ENCODE measurements around the gene PTPN9. TPM values are rescaled to one million over a fixed set of nuclear protein-coding genes. Genes with fewer than 3 reads are reported as not detected.
A peak's percentile ranks its signal among the peaks of the same experiment; 100 is the strongest.

PTPN9 gene
- total and polyA plus RNA-seq, 2 of the 13 experiments (the other 11 are each of a cell fraction or from before 2014, with no cell fraction given) = 16.6 to 19.9 TPM

GRCh38 chr15:75455424-75455981 lies 123.6 kb downstream of the PTPN9 start (continued):
- TF ChIP-seq BRF2 (CRISPR knock-in tag; IDR thresholded peaks at IDR 0.05) = no peak
- no peak for TF ChIP-seq GATA4 (IDR thresholded peaks at IDR 0.05; ENCODE audit: borderline replicate concordance, low read depth)
- no peak for TF ChIP-seq ZNF292 (CRISPR knock-in tag; IDR thresholded peaks at IDR 0.05; ENCODE audit: borderline replicate concordance, low read depth)
- peak; percentile 35; the same call in 1 of the 2 replicates for TF ChIP-seq ZFY (CRISPR knock-in tag; IDR thresholded peaks at IDR 0.05)
- peak; percentile 37; the same call in 1 of the 2 replicates for TF ChIP-seq SP2 (CRISPR knock-in tag; IDR thresholded peaks at IDR 0.05)
- no peak for TF ChIP-seq SYNCRIP (IDR thresholded peaks at IDR 0.05; ENCODE audit: insufficient read depth, low read depth, low read length)
- TF ChIP-seq, protein P1, sequence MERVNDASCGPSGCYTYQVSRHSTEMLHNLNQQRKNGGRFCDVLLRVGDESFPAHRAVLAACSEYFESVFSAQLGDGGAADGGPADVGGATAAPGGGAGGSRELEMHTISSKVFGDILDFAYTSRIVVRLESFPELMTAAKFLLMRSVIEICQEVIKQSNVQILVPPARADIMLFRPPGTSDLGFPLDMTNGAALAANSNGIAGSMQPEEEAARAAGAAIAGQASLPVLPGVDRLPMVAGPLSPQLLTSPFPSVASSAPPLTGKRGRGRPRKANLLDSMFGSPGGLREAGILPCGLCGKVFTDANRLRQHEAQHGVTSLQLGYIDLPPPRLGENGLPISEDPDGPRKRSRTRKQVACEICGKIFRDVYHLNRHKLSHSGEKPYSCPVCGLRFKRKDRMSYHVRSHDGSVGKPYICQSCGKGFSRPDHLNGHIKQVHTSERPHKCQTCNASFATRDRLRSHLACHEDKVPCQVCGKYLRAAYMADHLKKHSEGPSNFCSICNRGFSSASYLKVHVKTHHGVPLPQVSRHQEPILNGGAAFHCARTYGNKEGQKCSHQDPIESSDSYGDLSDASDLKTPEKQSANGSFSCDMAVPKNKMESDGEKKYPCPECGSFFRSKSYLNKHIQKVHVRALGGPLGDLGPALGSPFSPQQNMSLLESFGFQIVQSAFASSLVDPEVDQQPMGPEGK (CRISPR knock-in tag; IDR thresholded peaks at IDR 0.05) = 0 out of 2 replicates have a peak, but pooled peaks have one; percentile 49
- no peak for TF ChIP-seq DPF2 (CRISPR knock-in tag; IDR thresholded peaks at IDR 0.05; ENCODE audit: borderline replicate concordance, low read depth)
- TF ChIP-seq ZNF121 (CRISPR knock-in tag; IDR thresholded peaks at IDR 0.05) = no peak
- no peak for TF ChIP-seq ZNF720 (CRISPR knock-in tag; IDR thresholded peaks at IDR 0.05)
- no peak for TF ChIP-seq ZNF20 (CRISPR knock-in tag; IDR thresholded peaks at IDR 0.05)
- TF ChIP-seq SRSF1 (optimal IDR thresholded peaks at IDR 0.05; ENCODE audit: low read depth, low read length) = peak; percentile 49
- TF ChIP-seq, protein P2, sequence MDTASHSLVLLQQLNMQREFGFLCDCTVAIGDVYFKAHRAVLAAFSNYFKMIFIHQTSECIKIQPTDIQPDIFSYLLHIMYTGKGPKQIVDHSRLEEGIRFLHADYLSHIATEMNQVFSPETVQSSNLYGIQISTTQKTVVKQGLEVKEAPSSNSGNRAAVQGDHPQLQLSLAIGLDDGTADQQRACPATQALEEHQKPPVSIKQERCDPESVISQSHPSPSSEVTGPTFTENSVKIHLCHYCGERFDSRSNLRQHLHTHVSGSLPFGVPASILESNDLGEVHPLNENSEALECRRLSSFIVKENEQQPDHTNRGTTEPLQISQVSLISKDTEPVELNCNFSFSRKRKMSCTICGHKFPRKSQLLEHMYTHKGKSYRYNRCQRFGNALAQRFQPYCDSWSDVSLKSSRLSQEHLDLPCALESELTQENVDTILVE (CRISPR knock-in tag; IDR thresholded peaks at IDR 0.05) = no peak
- TF ChIP-seq ZNF484 (CRISPR knock-in tag; IDR thresholded peaks at IDR 0.05; ENCODE audit: borderline replicate concordance, low read depth) = no peak
- no peak for TF ChIP-seq ZNF317 (CRISPR knock-in tag; IDR thresholded peaks at IDR 0.05)
- 0 out of 2 replicates have a peak, but pooled peaks have one; percentile 7 for TF ChIP-seq ZNF512B (CRISPR knock-in tag; IDR thresholded peaks at IDR 0.05; ENCODE audit: borderline replicate concordance)
- no peak for TF ChIP-seq HOXA5 (CRISPR knock-in tag; IDR thresholded peaks at IDR 0.05)
- TF ChIP-seq ZNF543 (CRISPR knock-in tag; IDR thresholded peaks at IDR 0.05) = 0 out of 2 replicates have a peak, but pooled peaks have one; percentile 24
- no peak for TF ChIP-seq NR2C2 (CRISPR knock-in tag; IDR thresholded peaks at IDR 0.05; ENCODE audit: borderline replicate concordance)
- TF ChIP-seq ZMYM3 (CRISPR knock-in tag; IDR thresholded peaks at IDR 0.05) = no peak
- TF ChIP-seq ZNF296 (CRISPR knock-in tag; conservative IDR thresholded peaks at IDR 0.05) = no peak
- TF ChIP-seq GATAD1 (CRISPR knock-in tag; IDR thresholded peaks at IDR 0.05) = no peak
- no peak for TF ChIP-seq ATAD3A (CRISPR knock-in tag; IDR thresholded peaks at IDR 0.05)

Data from HepG2 (cell line).